Muscle layer of duodenum (tissue), 2 donors: Measurements from ENCODE around the gene MRPL36.
A peak's percentile ranks its signal among the peaks of the same experiment; 100 is the strongest.
"Not testable (repeated sequence)": the region's sequence is repeated elsewhere in the genome, so short reads cannot be mapped to it uniquely, and the experiment has no call there.

Experiments used
- H3K27ac ChIP-seq: one replicate; pipeline ENCODE4 v1.7.0; 2013; ENCODE audit warnings: mild to moderate bottlenecking, low read length
- H3K27me3 ChIP-seq: one replicate; pipeline ENCODE4 v1.7.0; 2013; ENCODE audit warnings: low read depth, mild to moderate bottlenecking, control low read depth, low read length
- H3K36me3 ChIP-seq, 2 donors: one replicate each; pipeline ENCODE4 v1.7.0; 2013; ENCODE audit warnings: low read length in 2 of 2, control low read depth in 1 of 2, mild to moderate bottlenecking in 1 of 2; ENCODE audit not compliant: insufficient read depth in 2 of 2, control insufficient read depth in 1 of 2
- H3K4me1 ChIP-seq, 2 donors: one replicate each; pipeline ENCODE4 v1.7.0; 2013; ENCODE audit warnings: low read length in 2 of 2, mild to moderate bottlenecking in 2 of 2, control low read depth in 1 of 2, moderate library complexity in 1 of 2; ENCODE audit not compliant: insufficient read depth in 2 of 2, control insufficient read depth in 1 of 2
- H3K4me3 ChIP-seq, 2 donors: one replicate each; pipeline ENCODE4 v1.7.0; 2013; ENCODE audit warnings: low read length in 2 of 2, low read depth in 1 of 2, mild to moderate bottlenecking in 1 of 2
- H3K9me3 ChIP-seq, 2 donors: one replicate each; pipeline ENCODE4 v1.7.0; 2013; ENCODE audit warnings: low read length in 2 of 2, control low read depth in 1 of 2, mild to moderate bottlenecking in 1 of 2; ENCODE audit not compliant: control insufficient read depth in 1 of 2
- donor health status: healthy.

The MRPL36 gene

GRCh38 chr5:1799602-1800471 lies at the start of gene MRPL36:
TSS of gene MRPL36 (minus strand) at chr5:1799837. CDS start at chr5:1798935, 902 bp downstream.
- Histone ChIP-seq H3K27me3 (no peaks in the 10 kb centered on the region), H3K9me3 (no peaks in the 10 kb centered on the region), H3K27ac (peak within 1 kb of the TSS; percentile 94), H3K36me3 (peaks cover 27 to 43% of the 10 kb centered on the region in 2 donors), H3K4me3 (peak within 1 kb of the TSS; percentile 89 to 96), H3K4me1 (peaks cover 0 to 23% of the 10 kb centered on the region in 2 donors)

- H3K27me3 ChIP-seq = peaks cover 11% of the 10 kb centered on the region
Observed at GRCh38 chr5:1847611-1848010, 48.0 kb upstream of the MRPL36 start.

GRCh38 chr5:1847056-1847455 lies 47.4 kb upstream of the MRPL36 start:
- Histone ChIP-seq H3K4me3 (no peak overlapping the region), H3K27ac (no peak overlapping the region), H3K9me3 (no peaks in the 10 kb centered on the region), H3K27me3 (peaks cover 11% of the 10 kb centered on the region), H3K4me1 (peaks cover 0 to 5% of the 10 kb centered on the region in 2 donors), H3K36me3 (no peaks in the 10 kb centered on the region)

More at GRCh38 chr5:1847611-1848010, 48.0 kb upstream of the MRPL36 start:
- peaks cover 0 to 5% of the 10 kb centered on the region in 2 donors for H3K4me1 ChIP-seq
- H3K4me3 ChIP-seq = no peak overlapping the region
- H3K36me3 ChIP-seq = no peaks in the 10 kb centered on the region
- no peak overlapping the region for H3K27ac ChIP-seq
- no peaks in the 10 kb centered on the region for H3K9me3 ChIP-seq

GRCh38 chr5:1846583-1846982 lies 46.9 kb upstream of the MRPL36 start:
- peaks cover 11% of the 10 kb centered on the region for H3K27me3 ChIP-seq

GRCh38 chr5:1845696-1846095 lies 46.1 kb upstream of the MRPL36 start:
- Histone ChIP-seq H3K27me3 (peaks cover 10% of the 10 kb centered on the region), H3K36me3 (no peaks in the 10 kb centered on the region), H3K9me3 (no peaks in the 10 kb centered on the region), H3K27ac (no peak overlapping the region), H3K4me1 (no peaks in the 10 kb centered on the region), H3K4me3 (no peak overlapping the region)

More at GRCh38 chr5:1846583-1846982, 46.9 kb upstream of the MRPL36 start:
- H3K36me3 ChIP-seq = no peaks in the 10 kb centered on the region
- H3K4me3 ChIP-seq = no peak overlapping the region
- H3K27ac ChIP-seq = no peak overlapping the region
- H3K4me1 ChIP-seq = peaks cover 0 to 5% of the 10 kb centered on the region in 2 donors
- H3K9me3 ChIP-seq = no peaks in the 10 kb centered on the region

GRCh38 chr5:1844708-1845436 lies 45.2 kb upstream of the MRPL36 start:
- Histone ChIP-seq H3K4me3 (no peak overlapping the region), H3K27ac (no peak overlapping the region), H3K27me3 (peaks cover 3% of the 10 kb centered on the region), H3K4me1 (no peaks in the 10 kb centered on the region), H3K36me3 (no peaks in the 10 kb centered on the region), H3K9me3 (no peaks in the 10 kb centered on the region)

- not testable (repeated sequence) for H3K27me3 ChIP-seq, H3K4me3 ChIP-seq
Observed at GRCh38 chr5:1843761-1844160, 44.1 kb upstream of the MRPL36 start.

GRCh38 chr5:1842004-1842819 lies 42.6 kb upstream of the MRPL36 start:
- Histone ChIP-seq H3K36me3 (no peaks in the 10 kb centered on the region), H3K4me3 (no peak overlapping the region), H3K4me1 (no peaks in the 10 kb centered on the region), H3K9me3 (no peaks in the 10 kb centered on the region), H3K27ac (no peak overlapping the region), H3K27me3 (no peaks in the 10 kb centered on the region)

More at GRCh38 chr5:1843761-1844160, 44.1 kb upstream of the MRPL36 start:
- H3K36me3 ChIP-seq, H3K27ac ChIP-seq, H3K9me3 ChIP-seq, H3K4me1 ChIP-seq: not testable (repeated sequence)

GRCh38 chr5:1840741-1841521 lies 41.3 kb upstream of the MRPL36 start:
- Histone ChIP-seq H3K27me3 (no peaks in the 10 kb centered on the region), H3K4me1 (no peaks in the 10 kb centered on the region), H3K27ac (no peak overlapping the region), H3K36me3 (no peaks in the 10 kb centered on the region), H3K9me3 (no peaks in the 10 kb centered on the region), H3K4me3 (no peak overlapping the region)

- no peaks in the 10 kb centered on the region for H3K4me1 ChIP-seq
- H3K9me3 ChIP-seq = no peaks in the 10 kb centered on the region
- H3K27ac ChIP-seq = no peak overlapping the region
- H3K36me3 ChIP-seq = no peaks in the 10 kb centered on the region
- H3K27me3 ChIP-seq = no peaks in the 10 kb centered on the region
- H3K4me3 ChIP-seq = no peak overlapping the region
Observed at GRCh38 chr5:1840071-1840547, 40.5 kb upstream of the MRPL36 start.
